B cell (primary cell): Measurements from ENCODE around the gene PRR9. TPM values are rescaled to one million over a fixed set of nuclear protein-coding genes. Genes with fewer than 3 reads are reported as not detected.

Source experiments
- polyA plus RNA-seq: library from polyadenylated mRNA; depleted of rRNA; stranded (reverse); fragments of >200 nt; gene quantifications from 2 replicates; pipeline ENCODE4 v1.2.3, GENCODE V29; 2012
- total RNA-seq, 2 donors: library from RNA; stranded (reverse); fragments of 120-200 nt in 1 of 2; gene quantifications; 1 replicate in 1 of 2; 2 replicates in 1 of 2; pipeline versions ENCODE4 v1.2.3 to v1.2.4, GENCODE V29; 2013 to 2022

PRR9 gene
- total and polyA plus RNA-seq, 2 donors (not counting 1 experiment from before 2014, with no cell fraction given): not detected

Other genes starting within 250 kb of the PRR9 start
- gene SPRR4, start 246.9 kb upstream of the PRR9 start, total RNA-seq: not detected in 2 replicates
- gene SPRR4, start 246.9 kb upstream of the PRR9 start, polyA plus RNA-seq: not detected in 2 replicates
- not detected in 2 replicates for gene SPRR1A, start 233.5 kb upstream of the PRR9 start, total RNA-seq
- gene SPRR1A, start 233.5 kb upstream of the PRR9 start, polyA plus RNA-seq: not detected in 2 replicates
- not detected in 2 replicates for gene SPRR3, start 215.8 kb upstream of the PRR9 start, total RNA-seq
- gene SPRR3, start 215.8 kb upstream of the PRR9 start, polyA plus RNA-seq: not detected in 2 replicates
- gene SPRR1B, start 186.4 kb upstream of the PRR9 start, total RNA-seq: not detected in 2 replicates
- not detected in 2 replicates for gene SPRR1B, start 186.4 kb upstream of the PRR9 start, polyA plus RNA-seq
- not detected in 2 replicates for gene SPRR2D, start 176.5 kb upstream of the PRR9 start, total RNA-seq
- gene SPRR2D, start 176.5 kb upstream of the PRR9 start, polyA plus RNA-seq: not detected in 2 replicates
- gene SPRR2A, start 160.1 kb upstream of the PRR9 start, total RNA-seq: not detected in 2 replicates
- gene SPRR2A, start 160.1 kb upstream of the PRR9 start, polyA plus RNA-seq: not detected in 2 replicates
- not detected in 2 replicates for gene SPRR2B, start 146.0 kb upstream of the PRR9 start, total RNA-seq
- not detected in 2 replicates for gene SPRR2B, start 146.0 kb upstream of the PRR9 start, polyA plus RNA-seq
- not detected in 2 replicates for gene SPRR2E, start 123.1 kb upstream of the PRR9 start, total RNA-seq
- gene SPRR2E, start 123.1 kb upstream of the PRR9 start, polyA plus RNA-seq: not detected in 2 replicates
- gene SPRR2F, start 104.1 kb upstream of the PRR9 start, total RNA-seq: not detected in 2 replicates
- not detected in 2 replicates for gene SPRR2F, start 104.1 kb upstream of the PRR9 start, polyA plus RNA-seq
- not detected in 2 replicates for gene SPRR2G, start 66.7 kb upstream of the PRR9 start, total RNA-seq
- gene SPRR2G, start 66.7 kb upstream of the PRR9 start, polyA plus RNA-seq: not detected in 2 replicates
- not detected in 2 replicates for gene LELP1, start 14.2 kb upstream of the PRR9 start, total RNA-seq
- gene LELP1, start 14.2 kb upstream of the PRR9 start, polyA plus RNA-seq: not detected in 2 replicates
- gene LORICRIN, start 42.1 kb downstream of the PRR9 start, total RNA-seq: 0.39 TPM in 1 of 2 replicates, not detected in the other
- gene LORICRIN, start 42.1 kb downstream of the PRR9 start, polyA plus RNA-seq: not detected in 2 replicates
- gene PGLYRP3, start 95.4 kb downstream of the PRR9 start, total RNA-seq: not detected in 2 replicates
- not detected in 2 replicates for gene PGLYRP3, start 95.4 kb downstream of the PRR9 start, polyA plus RNA-seq
- gene PGLYRP4, start 131.3 kb downstream of the PRR9 start, total RNA-seq: not detected in 2 replicates
- gene PGLYRP4, start 131.3 kb downstream of the PRR9 start, polyA plus RNA-seq: not detected in 2 replicates
- 3.9 and 4.2 TPM in 2 replicates for gene S100A9, start 140.3 kb downstream of the PRR9 start, total RNA-seq
- 28.2 and 66.6 TPM in 2 replicates for gene S100A9, start 140.3 kb downstream of the PRR9 start, polyA plus RNA-seq
- gene S100A12, start 158.0 kb downstream of the PRR9 start, total RNA-seq: not detected in 2 replicates
- 1.4 and 3.4 TPM in 2 replicates for gene S100A12, start 158.0 kb downstream of the PRR9 start, polyA plus RNA-seq
- gene S100A8, start 173.5 kb downstream of the PRR9 start, total RNA-seq: 1.9 and 3.3 TPM in 2 replicates
- 8.9 and 16.7 TPM in 2 replicates for gene S100A8, start 173.5 kb downstream of the PRR9 start, polyA plus RNA-seq
- not detected in 2 replicates for gene S100A7A, start 198.9 kb downstream of the PRR9 start, total RNA-seq
- gene S100A7A, start 198.9 kb downstream of the PRR9 start, polyA plus RNA-seq: not detected in 2 replicates
- not detected in 2 replicates for gene S100A7, start 243.1 kb downstream of the PRR9 start, total RNA-seq
- not detected in 2 replicates for gene S100A7, start 243.1 kb downstream of the PRR9 start, polyA plus RNA-seq